ENCODE measurements around the gene DNM3. TPM values are rescaled to one million over a fixed set of nuclear protein-coding genes. Genes with fewer than 3 reads are reported as not detected.

DNM3 gene
- total RNA-seq, 1 donor, result 0.72 TPM

DNA sequence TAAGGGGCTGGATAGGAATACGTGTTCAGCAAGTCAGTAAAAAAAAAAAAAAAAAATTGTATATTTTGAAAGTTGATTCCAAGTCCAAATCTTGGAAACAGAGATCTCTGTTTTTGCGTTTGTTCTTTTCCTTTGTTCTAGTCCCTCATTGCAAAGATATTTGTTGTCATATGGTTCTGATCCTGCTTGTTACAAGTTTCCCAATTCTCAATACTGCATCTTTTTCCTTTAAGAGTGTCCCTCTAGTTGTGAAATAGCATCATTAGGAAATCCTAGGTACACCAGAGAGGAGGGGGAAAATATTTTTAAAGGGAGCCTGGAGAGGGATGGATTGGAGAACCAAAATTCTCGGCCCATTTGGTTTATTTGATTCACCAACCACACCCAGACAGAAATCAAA lies 426.9 kb downstream of the DNM3 start:
- Histone ChIP-seq H4K20me1 (ENCODE audit: insufficient read depth, low read length) (no peaks in the 10 kb centered on the region), H3K4me1 (ENCODE audit: insufficient read depth, low read length) (peaks cover 24% of the 10 kb centered on the region), H3K9me3 (ENCODE audit: low read depth, low read length) (no peaks in the 10 kb centered on the region), H3K36me3 (ENCODE audit: insufficient read depth, low read length) (no peaks in the 10 kb centered on the region), H2AFZ (ENCODE audit: low read length) (no peak overlapping the region), H3K4me2 (ENCODE audit: insufficient read depth, low read length) (no peak overlapping the region), H3K27ac (ENCODE audit: low read depth, low read length) (no peak overlapping the region), H3K27me3 (ENCODE audit: insufficient read depth, low read length) (no peaks in the 10 kb centered on the region), H3K4me3 (ENCODE audit: insufficient read depth, low read length) (no peak overlapping the region), H3K79me2 (ENCODE audit: insufficient read depth, low read length) (no peaks in the 10 kb centered on the region)
- TF ChIP-seq, protein P1, sequence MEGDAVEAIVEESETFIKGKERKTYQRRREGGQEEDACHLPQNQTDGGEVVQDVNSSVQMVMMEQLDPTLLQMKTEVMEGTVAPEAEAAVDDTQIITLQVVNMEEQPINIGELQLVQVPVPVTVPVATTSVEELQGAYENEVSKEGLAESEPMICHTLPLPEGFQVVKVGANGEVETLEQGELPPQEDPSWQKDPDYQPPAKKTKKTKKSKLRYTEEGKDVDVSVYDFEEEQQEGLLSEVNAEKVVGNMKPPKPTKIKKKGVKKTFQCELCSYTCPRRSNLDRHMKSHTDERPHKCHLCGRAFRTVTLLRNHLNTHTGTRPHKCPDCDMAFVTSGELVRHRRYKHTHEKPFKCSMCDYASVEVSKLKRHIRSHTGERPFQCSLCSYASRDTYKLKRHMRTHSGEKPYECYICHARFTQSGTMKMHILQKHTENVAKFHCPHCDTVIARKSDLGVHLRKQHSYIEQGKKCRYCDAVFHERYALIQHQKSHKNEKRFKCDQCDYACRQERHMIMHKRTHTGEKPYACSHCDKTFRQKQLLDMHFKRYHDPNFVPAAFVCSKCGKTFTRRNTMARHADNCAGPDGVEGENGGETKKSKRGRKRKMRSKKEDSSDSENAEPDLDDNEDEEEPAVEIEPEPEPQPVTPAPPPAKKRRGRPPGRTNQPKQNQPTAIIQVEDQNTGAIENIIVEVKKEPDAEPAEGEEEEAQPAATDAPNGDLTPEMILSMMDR (IDR thresholded peaks at IDR 0.05; ENCODE audit: extremely low read depth, low read depth, low read length), result no peak
- DNase-seq (ENCODE audit: insufficient read length, low spot score, missing footprints), result no peak

DNA sequence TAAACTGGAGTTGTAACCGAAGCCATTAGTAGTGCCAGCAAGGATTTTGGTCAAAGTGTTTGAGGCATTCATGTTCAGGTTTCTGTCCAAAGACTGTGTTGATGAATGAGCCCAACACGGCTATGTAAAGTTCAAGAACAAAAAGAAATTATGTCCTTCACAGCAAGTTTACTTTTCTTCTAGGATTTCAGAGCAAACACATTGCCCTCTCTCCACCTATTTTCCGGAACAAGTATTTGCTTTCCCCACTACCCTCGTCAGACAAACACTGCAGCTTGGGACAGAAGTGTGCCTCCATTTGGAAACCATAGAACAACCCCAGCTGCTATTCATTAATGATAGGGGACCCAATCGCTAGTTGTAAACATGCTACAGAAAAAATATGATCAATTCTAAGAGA lies 427.8 kb downstream of the DNM3 start:
- Histone ChIP-seq H4K20me1 (ENCODE audit: insufficient read depth, low read length) (no peaks in the 10 kb centered on the region), H3K9me3 (ENCODE audit: low read depth, low read length) (no peaks in the 10 kb centered on the region), H3K27me3 (ENCODE audit: insufficient read depth, low read length) (no peaks in the 10 kb centered on the region), H3K4me2 (ENCODE audit: insufficient read depth, low read length) (peak overlapping the region; percentile 44), H2AFZ (ENCODE audit: low read length) (peak overlapping the region; percentile 68), H3K27ac (ENCODE audit: low read depth, low read length) (peak overlapping the region; percentile 10), H3K4me3 (ENCODE audit: insufficient read depth, low read length) (no peak overlapping the region), H3K4me1 (ENCODE audit: insufficient read depth, low read length) (peaks cover 24% of the 10 kb centered on the region), H3K36me3 (ENCODE audit: insufficient read depth, low read length) (no peaks in the 10 kb centered on the region), H3K79me2 (ENCODE audit: insufficient read depth, low read length) (no peaks in the 10 kb centered on the region)
- DNase-seq (ENCODE audit: insufficient read length, low spot score, missing footprints), result no peak
- TF ChIP-seq, protein P1 (IDR thresholded peaks at IDR 0.05; ENCODE audit: extremely low read depth, low read depth, low read length), result no peak

- Histone ChIP-seq H3K4me3 (ENCODE audit: insufficient read depth, low read length) (no peak overlapping the region), H3K9me3 (ENCODE audit: low read depth, low read length) (no peaks in the 10 kb centered on the region), H3K27ac (ENCODE audit: low read depth, low read length) (no peak overlapping the region), H2AFZ (ENCODE audit: low read length) (no peak overlapping the region), H3K4me1 (ENCODE audit: insufficient read depth, low read length) (peaks cover 24% of the 10 kb centered on the region), H4K20me1 (ENCODE audit: insufficient read depth, low read length) (no peaks in the 10 kb centered on the region), H3K36me3 (ENCODE audit: insufficient read depth, low read length) (no peaks in the 10 kb centered on the region), H3K27me3 (ENCODE audit: insufficient read depth, low read length) (no peaks in the 10 kb centered on the region), H3K79me2 (ENCODE audit: insufficient read depth, low read length) (no peaks in the 10 kb centered on the region), H3K4me2 (ENCODE audit: insufficient read depth, low read length) (peak overlapping the region; percentile 44)
- DNase-seq (ENCODE audit: insufficient read length, low spot score, missing footprints), result no peak
- TF ChIP-seq, protein P1 (IDR thresholded peaks at IDR 0.05; ENCODE audit: extremely low read depth, low read depth, low read length), result no peak
These were observed 428.3 kb downstream of the DNM3 start for GRCh38 chr1:172269644-172270043.

- DNase-seq (ENCODE audit: insufficient read length, low spot score, missing footprints), result no peak
- H3K4me2 ChIP-seq (ENCODE audit: insufficient read depth, low read length), result peak overlapping the region; percentile 70
- no peaks in the 10 kb centered on the region for H3K79me2 ChIP-seq (ENCODE audit: insufficient read depth, low read length)
- H3K4me1 ChIP-seq (ENCODE audit: insufficient read depth, low read length), result peaks cover 24% of the 10 kb centered on the region
- no peaks in the 10 kb centered on the region for H4K20me1 ChIP-seq (ENCODE audit: insufficient read depth, low read length)
- no peaks in the 10 kb centered on the region for H3K27me3 ChIP-seq (ENCODE audit: insufficient read depth, low read length)
- no peaks in the 10 kb centered on the region for H3K36me3 ChIP-seq (ENCODE audit: insufficient read depth, low read length)
- peak overlapping the region; percentile 25 for H2AFZ ChIP-seq (ENCODE audit: low read length)
- no peaks in the 10 kb centered on the region for H3K9me3 ChIP-seq (ENCODE audit: low read depth, low read length)
- H3K4me3 ChIP-seq (ENCODE audit: insufficient read depth, low read length), result peak overlapping the region; percentile 31
- TF ChIP-seq, protein P1 (IDR thresholded peaks at IDR 0.05; ENCODE audit: extremely low read depth, low read depth, low read length), result no peak
- H3K27ac ChIP-seq (ENCODE audit: low read depth, low read length), result peak overlapping the region; percentile 6
These were observed 429.3 kb downstream of the DNM3 start for GRCh38 chr1:172270605-172271004.

Measured in osteoblast (primary cell).